Activated T-cell treated with anti-CD3 and anti-CD28 coated beads for 48 hours (primary cell): ENCODE results near the gene KCNQ1.

Source experiments
- DNase-seq: peaks from one replicate; pipeline ENCODE4 v3.0.0-alpha.2; 2020; ENCODE audit warnings: low read depth

The KCNQ1 gene

GRCh38 chr11:2732940-2733628 lies 288.3 kb downstream of the KCNQ1 start:
- DNase-seq: no peak

- DNase-seq: no peak
Observed at GRCh38 chr11:2734181-2735052, 289.6 kb downstream of the KCNQ1 start.

GRCh38 chr11:2735053-2735589 lies 290.3 kb downstream of the KCNQ1 start:
- no peak for DNase-seq

GRCh38 chr11:2736577-2737225 lies 291.9 kb downstream of the KCNQ1 start:
- no peak for DNase-seq

- DNase-seq: no peak
Observed at GRCh38 chr11:2737226-2737590, 292.4 kb downstream of the KCNQ1 start.

- DNase-seq: no peak
Observed at GRCh38 chr11:2737866-2738265, 293.1 kb downstream of the KCNQ1 start.

GRCh38 chr11:2738551-2739431 lies 294.0 kb downstream of the KCNQ1 start:
- DNase-seq: no peak

GRCh38 chr11:2739531-2740274 lies 294.9 kb downstream of the KCNQ1 start:
- no peak for DNase-seq

- no peak for DNase-seq
Observed at GRCh38 chr11:2740275-2740940, 295.6 kb downstream of the KCNQ1 start.

- DNase-seq: no peak
Observed at GRCh38 chr11:2741006-2741376, 296.2 kb downstream of the KCNQ1 start.

GRCh38 chr11:2741377-2742131 lies 296.7 kb downstream of the KCNQ1 start:
- no peak for DNase-seq

GRCh38 chr11:2742201-2742600 lies 297.4 kb downstream of the KCNQ1 start:
- no peak for DNase-seq

GRCh38 chr11:2742611-2743426 lies 298.0 kb downstream of the KCNQ1 start:
- no peak for DNase-seq

GRCh38 chr11:2743427-2744110 lies 298.8 kb downstream of the KCNQ1 start:
- DNase-seq: no peak

GRCh38 chr11:2744166-2744565 lies 299.4 kb downstream of the KCNQ1 start:
- no peak for DNase-seq

- DNase-seq: no peak
Observed at GRCh38 chr11:2745511-2745910, 300.7 kb downstream of the KCNQ1 start.

GRCh38 chr11:2746401-2747247 lies 301.8 kb downstream of the KCNQ1 start:
- no peak for DNase-seq
